Measurements from ENCODE around the gene KLHL33.
A peak's percentile ranks its signal among the peaks of the same experiment; 100 is the strongest.
"Not testable (repeated sequence)": the region's sequence is repeated elsewhere in the genome, so short reads cannot be mapped to it uniquely, and the experiment has no call there.

The KLHL33 gene

DNA sequence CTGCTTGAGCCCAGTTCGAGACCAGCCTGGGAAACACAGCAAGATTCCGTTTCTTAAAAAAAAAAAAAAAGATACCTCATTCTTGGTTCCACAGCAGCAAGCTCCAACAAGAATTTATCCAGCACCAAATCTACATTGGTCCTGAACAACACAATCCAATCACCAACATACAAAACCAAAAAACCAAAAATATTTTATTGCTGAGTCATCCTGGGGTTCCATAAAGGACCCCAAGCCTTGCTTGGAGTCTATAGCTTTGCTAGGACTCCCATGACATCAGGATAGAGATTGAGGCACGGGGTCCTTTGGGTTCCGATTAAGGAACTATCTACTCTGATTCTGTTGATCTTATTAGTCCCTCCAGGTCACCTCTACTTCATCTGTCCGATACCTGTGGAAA is 10.9 kb upstream of the KLHL33 start:
- DNase-seq = no peak

DNA sequence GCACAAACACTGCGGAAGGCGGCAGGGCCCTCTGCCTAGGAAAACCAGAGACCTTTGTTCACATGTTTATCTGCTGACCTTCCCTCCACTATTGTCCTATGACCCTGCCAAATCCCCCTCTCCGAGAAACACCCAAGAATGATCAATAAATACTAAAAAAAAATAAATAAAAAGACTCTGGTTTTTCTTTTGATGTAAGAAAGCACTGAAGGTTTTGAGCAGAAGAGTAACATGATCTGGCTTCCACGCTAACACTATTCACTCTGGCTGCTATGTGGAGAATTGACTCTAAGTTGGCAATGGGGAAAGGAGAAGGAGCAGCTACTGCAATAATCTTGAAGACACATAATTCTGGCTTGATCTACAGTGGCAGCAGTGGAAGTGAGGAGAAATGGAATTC is 7.7 kb upstream of the KLHL33 start:
- DNase-seq = not testable (repeated sequence)

DNA sequence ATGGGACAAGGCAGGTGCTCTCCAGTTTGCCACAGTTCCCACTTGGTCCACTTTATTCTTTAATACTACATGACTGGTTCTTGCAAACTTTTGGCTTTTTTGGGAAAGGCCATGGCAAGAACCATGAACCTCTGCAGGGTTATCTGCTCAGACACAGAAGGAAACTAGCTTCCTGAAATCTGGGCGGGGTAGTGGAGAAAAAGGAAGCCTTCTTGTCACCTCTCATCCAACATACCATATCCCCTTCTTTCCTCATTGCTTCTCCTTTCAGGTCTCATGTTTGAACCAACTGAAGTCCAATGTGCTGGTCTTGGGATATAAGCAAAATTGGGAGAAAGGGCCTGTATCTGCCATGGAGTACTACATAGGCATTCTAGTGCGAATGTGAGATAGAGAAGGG is 5.5 kb upstream of the KLHL33 start:
- DNase-seq = no peak

DNA sequence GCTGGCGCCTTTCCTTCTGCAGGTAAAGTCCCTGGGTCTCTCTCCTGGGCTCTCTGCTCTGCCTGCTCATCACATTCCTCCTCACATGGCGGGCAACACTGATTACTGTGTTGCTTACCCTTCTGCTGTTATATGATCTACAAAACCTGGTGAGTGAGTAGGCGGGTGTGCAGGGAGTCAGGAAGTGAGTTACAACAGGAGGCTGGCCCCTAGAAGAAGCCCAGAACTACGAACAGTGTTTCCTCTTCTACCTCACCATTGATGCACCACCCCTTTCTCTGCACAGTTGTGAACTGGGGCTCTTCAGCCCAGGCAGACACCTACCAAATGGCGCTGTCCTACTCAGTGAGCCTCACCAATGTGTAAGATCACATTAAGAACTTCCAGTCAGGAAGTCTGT is 4.9 kb upstream of the KLHL33 start:
- no peak for DNase-seq

DNA sequence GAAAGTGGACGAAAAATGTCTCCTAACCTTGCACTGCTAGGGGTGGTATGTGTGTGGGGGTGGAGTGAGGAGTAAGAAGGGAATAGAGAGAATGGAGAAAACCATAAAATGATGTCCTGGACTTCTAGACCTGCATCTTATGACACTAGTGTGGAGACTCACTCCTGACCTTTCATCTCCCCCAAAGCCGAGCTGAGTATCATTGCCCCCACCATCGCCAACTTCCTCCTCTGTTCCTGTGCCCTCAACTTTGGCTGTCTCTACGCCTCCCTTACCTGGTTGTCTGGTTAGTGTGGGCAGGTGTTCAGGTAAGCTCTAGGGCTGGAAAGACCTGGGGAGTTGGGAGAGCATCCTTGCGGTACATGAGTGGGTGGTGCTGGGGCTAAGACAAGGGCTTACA is 4.5 kb upstream of the KLHL33 start:
- no peak for DNase-seq

DNA sequence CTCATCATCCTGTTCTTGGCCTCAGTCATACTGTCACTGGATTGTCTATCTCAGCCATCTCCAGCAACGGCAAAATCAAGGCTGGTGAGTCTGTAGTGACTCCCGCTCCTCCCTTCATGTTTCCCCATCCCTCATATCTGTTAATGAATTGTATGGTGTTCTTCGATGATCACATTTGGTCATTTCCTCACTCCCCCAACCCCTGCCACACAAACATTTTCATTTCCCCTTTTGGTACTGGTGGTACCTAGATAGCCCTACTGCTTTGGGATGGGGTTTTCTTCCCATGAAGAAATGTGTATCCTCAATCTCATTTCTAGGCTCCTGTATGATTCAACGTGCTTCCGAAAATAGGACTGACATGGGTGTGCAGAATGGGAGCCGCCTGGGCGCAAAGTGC is 2.7 kb upstream of the KLHL33 start:
- no peak for DNase-seq

DNA sequence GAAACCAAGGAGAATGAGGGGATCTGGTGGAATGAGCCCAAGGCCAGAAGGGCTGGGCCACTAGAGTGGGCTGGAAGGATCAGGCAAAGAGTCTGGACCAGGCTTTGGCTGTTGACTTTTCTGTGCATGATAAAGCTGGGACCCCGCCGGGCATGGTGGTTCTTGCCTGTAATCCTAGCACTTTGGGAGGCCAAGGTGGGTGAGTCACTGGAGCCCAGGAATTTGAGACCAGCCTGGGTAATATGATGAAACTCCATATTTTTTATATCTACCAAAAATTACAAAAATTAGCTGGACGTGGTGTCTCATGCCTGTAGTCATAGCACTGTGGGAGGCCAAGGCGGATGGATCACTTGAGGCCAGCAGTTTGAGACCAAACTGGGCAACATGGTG is 393 bp upstream of the KLHL33 start:
- no peak for DNase-seq

DNA sequence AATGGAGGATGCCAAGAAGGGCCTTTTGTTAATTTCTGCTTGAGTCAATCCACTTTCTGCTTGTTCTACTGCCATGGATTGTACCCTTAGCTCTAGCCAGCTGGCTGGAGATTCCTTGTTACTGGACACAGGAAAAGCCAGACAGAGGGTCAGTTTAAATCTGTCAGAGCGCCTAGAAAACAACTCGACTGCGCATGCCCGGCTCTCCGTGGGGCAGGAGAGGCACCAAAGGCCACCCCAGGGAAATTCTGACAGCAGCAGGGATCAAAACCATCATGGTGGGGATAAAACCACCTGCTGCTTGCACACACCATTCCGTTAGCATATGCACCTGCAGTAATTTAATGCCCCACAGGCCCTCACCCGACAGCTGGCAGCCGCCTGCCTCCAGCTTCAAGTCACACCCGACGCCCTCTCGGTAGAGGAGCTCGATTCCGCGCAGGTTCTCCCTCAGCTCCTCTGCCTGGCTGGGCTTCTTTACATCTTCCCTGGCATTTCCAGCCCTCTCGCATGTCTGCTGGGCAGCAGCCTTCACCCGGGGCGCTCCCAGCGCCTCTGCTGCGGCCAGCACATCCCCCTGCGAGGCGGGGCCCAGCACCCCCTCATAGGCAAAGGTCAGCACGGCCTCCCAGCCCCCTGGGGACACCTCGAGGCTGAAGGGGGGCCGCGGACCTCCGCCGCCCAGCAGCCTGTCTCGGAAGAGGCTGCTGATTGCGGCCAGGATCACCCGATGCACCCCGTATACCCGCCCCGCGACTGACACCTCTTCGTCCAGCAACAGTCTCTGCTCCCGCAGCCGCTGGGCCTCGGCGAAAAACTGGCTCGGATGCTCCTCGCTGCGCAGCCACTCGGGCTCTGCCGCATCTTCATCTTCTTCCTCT is 1.0 kb downstream of the KLHL33 start:
- no peak for DNase-seq

DNA sequence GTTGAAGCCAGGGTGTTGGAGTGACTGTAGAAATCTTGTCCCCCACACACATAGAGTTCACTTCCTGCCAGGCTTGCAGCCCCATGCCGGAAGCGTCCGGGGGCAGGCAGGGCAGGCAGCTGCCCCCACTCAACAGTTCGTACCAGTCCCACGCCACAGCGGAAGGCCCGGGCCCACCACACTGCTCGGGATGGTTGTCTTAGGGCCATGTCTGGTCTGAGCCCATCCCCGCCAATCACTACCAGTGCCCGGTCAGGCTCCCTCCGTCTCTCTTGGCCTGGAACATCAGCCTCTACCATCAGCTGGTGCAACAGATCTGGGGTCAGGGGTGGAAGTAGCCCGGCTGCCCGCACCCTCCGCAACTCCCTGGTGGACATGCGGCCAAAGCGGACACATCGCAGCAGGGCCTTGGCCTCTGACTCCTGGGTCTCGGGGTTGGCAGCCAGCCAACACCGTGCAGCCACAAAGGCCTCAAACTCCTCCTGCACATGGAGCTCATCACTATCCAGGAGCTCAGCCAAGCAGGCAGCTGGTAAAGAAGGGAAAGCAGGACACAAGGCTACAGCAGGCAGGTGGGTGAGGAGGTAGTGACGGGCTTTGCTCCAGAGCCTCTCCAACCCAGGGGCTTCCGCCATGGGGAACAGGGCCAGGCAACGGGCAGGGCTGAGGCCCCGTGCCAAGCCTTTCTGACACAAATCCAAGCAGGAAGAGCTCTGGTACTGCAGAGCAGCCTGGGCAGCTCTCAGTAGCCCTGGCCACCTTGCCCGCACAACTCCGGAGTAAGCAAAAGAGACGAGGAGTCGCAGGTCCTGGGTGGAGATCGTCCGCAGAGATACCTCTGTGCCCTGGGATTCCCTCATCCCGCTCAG is 5.9 kb downstream of the KLHL33 start:
- DNase-seq = no peak

DNA sequence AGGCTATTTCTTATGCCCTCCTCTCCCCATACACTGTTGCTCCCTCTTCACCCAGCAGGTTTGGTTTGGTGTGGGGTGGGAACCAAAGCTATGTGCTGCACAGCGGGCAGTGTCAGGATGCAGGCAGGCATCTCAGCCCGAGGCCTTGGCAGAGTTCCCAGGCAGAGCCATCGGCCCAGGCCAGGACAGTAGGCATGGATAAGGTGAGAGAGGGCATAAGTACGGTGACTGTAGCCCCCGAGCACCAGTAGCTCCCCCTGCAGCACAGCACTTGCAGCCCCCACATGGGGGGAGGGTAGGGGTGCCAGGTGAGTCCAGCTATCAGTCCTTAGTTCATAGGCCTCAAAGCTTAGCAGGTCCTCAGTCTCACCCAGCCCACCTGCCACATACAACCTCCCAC is 7.2 kb downstream of the KLHL33 start:
- no peak for DNase-seq

DNA sequence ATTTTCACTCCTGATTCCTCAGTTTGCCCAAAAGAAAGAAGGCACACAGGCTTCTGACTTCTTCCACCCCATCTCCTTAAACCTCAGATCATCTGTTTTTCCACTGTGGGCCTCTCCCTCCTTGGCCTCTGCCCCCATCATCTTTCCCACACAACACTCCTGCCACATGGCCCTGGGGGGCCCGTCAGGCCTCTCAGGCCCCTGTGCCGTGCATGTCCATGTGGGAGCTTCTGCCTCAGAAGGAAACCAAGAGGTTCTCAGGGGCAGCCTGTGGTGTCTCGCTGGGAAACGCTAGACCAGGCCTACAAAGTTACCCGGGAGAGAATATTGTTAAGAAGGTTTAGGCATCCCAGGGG is 8.0 kb downstream of the KLHL33 start:
- DNase-seq = no peak

DNA sequence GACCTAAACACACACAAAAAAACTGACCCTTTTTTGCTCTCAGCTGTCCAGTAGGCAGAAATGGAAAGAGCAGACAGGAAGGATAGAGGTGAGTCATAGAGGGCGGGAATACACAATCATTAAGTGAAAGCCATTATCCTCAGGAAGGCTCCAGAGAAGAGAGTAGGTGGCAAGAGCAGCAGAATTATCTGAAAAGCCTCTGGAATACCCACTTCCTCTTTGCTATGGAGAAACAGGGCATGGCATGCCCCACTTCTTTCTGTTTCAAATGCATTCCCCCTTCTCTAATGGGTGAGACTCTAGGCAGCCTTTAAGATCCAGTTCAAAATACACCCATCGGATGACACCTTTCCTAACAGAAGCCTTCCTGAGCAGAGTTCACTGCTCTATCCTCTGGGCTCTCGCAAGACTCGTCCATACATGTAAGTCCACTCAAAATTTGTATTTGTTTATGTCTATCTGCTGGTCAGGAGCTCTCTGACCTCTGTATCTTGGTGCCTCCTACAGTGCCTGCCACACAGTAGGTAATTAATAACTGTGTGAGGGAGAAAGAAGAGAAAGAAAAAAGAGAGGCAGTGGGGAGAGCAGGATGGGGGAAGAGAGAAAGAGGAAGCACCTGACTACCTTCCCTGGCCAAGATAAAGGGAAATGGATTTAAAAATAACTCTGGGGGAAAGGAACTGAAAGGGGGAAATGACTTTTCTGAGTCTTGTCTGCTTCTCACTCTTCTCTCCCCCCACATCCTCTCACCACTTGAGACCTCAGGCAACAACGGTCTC is 8.5 kb downstream of the KLHL33 start:
- no peak for DNase-seq

DNA sequence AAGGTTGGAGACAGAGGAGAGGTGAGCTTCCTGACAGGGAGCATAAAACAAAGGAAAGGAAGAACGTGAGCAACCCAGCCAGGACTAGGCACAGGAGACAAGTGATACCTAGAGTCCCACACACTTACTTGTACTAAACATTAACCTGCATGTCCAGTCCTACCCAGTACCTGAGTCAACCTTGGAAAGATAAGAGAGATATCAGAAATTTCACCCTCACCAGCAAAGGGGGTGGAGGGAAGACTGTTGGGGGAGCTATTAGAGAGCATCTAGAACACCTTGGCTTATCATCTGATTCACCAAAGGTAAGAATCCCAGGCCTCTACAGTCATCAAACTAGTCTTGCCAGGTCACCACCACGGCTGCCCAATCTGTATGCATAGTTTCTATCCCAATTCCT is 11.1 kb downstream of the KLHL33 start:
- DNase-seq = no peak

DNA sequence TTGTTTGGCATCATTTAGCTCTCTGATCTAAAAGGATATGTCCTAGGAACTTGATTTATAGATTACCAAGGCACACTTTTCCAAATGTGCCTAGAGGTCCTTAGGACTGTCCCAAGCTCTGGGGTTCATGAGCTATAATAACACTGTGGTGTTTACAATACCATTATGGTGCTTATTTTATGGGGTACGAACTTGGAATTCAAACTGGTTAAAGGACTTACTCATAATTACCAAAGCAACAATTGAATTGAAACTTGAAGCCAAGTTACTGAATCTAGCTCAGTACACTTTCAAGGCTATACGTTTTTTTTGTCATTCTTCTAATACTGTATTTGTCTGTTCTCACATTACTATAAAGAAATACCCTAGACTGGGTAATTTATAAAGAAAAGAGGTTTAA is 13.1 kb downstream of the KLHL33 start:
- no peak for DNase-seq

DNA sequence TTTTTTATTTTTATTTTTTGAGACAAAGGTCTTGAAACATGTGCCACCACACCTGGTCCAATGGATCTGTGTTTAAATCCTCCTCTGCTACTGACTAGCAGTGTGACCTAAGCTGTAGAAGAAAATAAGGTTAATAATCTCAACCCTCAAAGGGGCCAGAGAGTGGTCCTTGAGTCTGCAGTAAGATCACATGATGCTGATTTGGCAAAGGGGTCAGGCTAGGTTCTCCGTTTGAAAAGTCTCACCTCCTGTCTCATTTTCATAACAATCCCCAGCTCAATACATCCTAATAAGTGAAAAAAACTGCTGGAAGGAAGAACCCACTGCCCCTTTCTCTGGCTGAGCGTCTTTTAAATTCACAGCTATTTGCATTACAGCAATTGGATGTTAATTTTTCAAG is 14.7 kb downstream of the KLHL33 start:
- no peak for DNase-seq

DNA sequence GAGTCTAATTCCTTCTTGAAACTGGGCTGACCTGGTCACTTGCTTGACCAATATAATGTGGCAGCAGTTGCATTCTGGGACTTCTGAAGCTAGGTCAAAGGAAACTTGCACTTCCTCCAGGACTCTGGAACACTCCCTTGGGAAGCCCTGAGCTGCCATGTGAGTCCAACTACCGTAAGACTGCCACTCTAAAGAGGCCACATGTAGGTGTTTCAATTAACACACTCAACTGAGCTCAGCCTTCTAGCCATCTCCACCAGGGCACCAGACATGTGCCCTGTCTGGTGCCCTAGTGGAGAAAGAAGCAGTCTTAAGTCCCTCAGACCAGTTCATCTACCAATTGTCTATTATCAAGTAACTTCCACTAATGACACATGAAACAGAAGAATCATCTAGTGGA is 16.5 kb downstream of the KLHL33 start:
- DNase-seq = no peak

DNA sequence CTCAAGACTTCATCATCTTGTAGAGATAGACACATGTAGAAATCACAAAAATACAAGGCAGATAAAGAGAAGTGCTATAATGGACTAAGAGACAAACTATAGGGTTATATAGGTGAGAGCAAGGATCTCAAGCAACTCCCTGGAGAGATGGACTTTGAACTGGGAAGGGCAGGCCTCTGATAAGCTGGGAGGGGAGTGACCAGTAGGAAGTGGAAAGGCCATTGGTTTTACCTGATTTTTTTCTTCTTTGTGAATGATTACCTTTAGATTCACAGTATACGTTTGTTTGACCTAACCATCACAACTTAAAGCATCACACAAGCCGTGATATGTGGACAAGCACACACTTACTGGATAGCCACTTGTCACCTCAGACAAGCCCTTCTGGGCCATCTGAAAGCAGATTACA is 17.5 kb downstream of the KLHL33 start:
- no peak for DNase-seq

DNA sequence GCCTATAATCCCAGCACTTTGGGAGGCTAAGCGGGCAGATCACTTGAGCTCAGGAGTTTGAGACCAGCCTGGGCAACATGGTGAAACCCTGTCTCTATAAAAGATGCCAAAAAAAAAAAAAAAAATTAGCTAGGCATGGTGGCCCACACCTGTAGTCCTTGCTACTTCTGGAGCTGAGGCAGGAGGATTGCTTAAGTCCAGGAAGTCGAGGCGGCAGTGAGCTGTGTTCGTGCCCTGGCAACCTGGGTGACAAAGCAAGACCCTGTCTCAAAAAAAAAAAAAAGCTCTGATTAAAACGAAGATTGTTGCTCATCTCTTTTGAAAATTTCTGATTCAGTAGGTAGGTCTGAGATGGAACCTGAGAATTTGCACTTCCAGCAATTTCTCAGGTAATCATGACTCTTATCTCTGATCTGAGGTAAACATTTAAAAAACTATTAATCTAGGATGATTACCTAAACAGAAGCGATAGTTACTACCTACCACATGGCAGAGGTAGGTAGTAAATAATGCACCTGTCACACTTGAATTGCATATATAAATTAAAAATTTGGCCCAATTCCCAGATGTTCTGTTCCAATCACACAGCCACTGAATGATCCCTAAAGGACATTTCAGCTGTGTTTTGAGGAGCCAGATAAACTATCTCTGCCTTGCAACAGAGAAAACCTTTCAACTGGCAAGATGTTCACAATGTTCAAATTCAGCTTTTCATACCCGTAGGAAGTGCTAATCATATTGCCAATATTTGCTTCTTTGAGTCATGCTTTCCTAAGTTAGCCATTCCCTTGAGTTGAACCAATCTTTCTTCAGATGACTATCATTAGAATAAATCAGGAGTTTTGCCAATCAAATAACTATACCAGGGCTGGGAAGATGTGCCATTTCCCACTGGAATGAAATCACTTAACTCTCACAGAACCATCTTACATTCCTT is 18.4 kb downstream of the KLHL33 start:
- no peak for DNase-seq

DNA sequence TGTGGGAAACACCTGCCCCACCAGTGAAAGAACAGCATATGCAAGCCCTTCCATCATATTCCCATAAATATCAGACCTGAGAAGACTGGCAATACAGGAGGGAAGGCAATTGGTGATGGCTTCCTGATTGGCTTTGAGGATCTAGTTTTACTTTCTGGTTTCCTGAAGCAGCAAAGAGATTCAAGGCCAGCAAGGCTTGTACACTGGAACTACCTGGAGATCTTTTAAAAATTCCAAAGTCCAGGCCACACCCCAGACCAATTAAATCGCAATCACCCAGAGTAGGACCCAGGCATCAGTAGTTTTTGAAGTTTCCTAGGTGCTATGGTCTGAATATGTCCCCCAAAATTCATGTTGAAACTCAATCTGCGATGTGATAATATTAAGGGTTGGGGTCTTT is 19.7 kb downstream of the KLHL33 start:
- DNase-seq = no peak

DNA sequence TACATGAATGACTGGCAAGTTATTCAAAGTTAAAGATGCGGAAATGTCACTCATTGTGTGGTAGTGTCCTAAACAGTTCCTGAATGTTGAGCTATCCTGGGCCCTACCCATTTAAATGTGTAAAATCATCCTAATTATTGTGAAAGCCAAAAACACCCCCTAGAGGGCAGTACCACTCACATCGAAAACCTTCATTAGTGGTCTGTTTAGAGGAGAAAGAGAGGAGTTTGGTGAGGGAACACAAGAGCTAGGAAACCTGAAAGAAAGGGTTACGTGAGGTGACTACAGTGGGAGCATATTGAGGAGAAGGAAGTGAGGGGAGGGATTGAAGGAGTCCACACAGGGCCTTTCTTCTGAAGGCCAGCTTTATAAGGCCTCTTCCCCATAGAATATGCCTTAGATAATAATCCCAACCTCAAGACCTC is 20.2 kb downstream of the KLHL33 start:
- peak; percentile 15 for DNase-seq

DNA sequence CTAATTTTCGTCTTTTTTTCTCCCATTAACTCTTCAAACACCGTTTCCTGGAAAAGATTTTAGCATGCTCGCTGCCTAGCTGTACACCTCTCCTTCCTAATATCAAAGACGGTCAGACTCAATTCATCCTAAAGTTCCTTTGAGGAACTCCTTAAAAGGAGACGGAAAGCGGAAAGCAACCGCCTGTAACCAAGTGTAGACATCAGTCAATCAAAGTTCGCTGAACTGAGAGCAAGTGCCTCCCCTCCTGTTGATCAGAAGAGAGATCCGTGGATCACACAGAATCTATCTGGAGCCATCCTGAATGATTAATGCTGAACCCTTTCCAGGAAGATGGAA is 22.3 kb downstream of the KLHL33 start:
- peak; percentile 9 for DNase-seq
